GM21529 (cell line): ENCODE measurements around the gene PLSCR3.
"Not testable (repeated sequence)": the region's sequence is repeated elsewhere in the genome, so short reads cannot be mapped to it uniquely, and the experiment has no call there.

ENCODE experiments used
- ATAC-seq: cut with Tn5 transposase; IDR thresholded peaks from one replicate; pipeline ENCODE4 v1.9.1; 2021; ENCODE audit not compliant: unreplicated experiment

Gene PLSCR3

GRCh38 chr17:7382901-7383300 lies 11.4 kb downstream of the PLSCR3 start:
- no peak for ATAC-seq

GRCh38 chr17:7380855-7381683 lies 13.3 kb downstream of the PLSCR3 start, which contains the start of gene TNK1:
Gene TNK1 (plus strand): TSS chr17:7381089. CDS start chr17:7382927, 1,838 bp downstream.
- no peak for ATAC-seq

GRCh38 chr17:7380321-7380720 lies 14.0 kb downstream of the PLSCR3 start:
- no peak for ATAC-seq

- no peak for ATAC-seq
Measured at GRCh38 chr17:7379134-7379533, 15.2 kb downstream of the PLSCR3 start.

GRCh38 chr17:7374353-7374752 lies 20.0 kb downstream of the PLSCR3 start:
- no peak for ATAC-seq

GRCh38 chr17:7370853-7371252 lies 23.5 kb downstream of the PLSCR3 start:
- no peak for ATAC-seq

- no peak for ATAC-seq
Measured at GRCh38 chr17:7369825-7370224, 24.5 kb downstream of the PLSCR3 start.

GRCh38 chr17:7368599-7368994 lies 25.7 kb downstream of the PLSCR3 start:
- ATAC-seq: not testable (repeated sequence)

GRCh38 chr17:7367918-7368598 lies 26.3 kb downstream of the PLSCR3 start:
- no peak for ATAC-seq

GRCh38 chr17:7367083-7367482 lies 27.2 kb downstream of the PLSCR3 start:
- no peak for ATAC-seq

GRCh38 chr17:7365963-7366362 lies 28.4 kb downstream of the PLSCR3 start:
- ATAC-seq: not testable (repeated sequence)

GRCh38 chr17:7363311-7363710 lies 31.0 kb downstream of the PLSCR3 start:
- no peak for ATAC-seq

GRCh38 chr17:7361906-7362305 lies 32.4 kb downstream of the PLSCR3 start:
- ATAC-seq: no peak

- ATAC-seq: no peak
Measured at GRCh38 chr17:7357381-7357780, 36.9 kb downstream of the PLSCR3 start.

GRCh38 chr17:7356756-7357155 lies 37.6 kb downstream of the PLSCR3 start:
- ATAC-seq: no peak

- ATAC-seq: no peak
Measured at GRCh38 chr17:7356072-7356549, 38.2 kb downstream of the PLSCR3 start.

GRCh38 chr17:7355573-7355972 lies 38.8 kb downstream of the PLSCR3 start:
- ATAC-seq: no peak

- ATAC-seq: no peak
Measured at GRCh38 chr17:7355053-7355452, 39.3 kb downstream of the PLSCR3 start, which contains the start of gene TMEM95. Gene TMEM95 (plus strand): TSS chr17:7355156. CDS start chr17:7355205, 49 bp downstream.

- ATAC-seq: no peak
Measured at GRCh38 chr17:7354262-7354843, 40.0 kb downstream of the PLSCR3 start.

- ATAC-seq: no peak
Measured at GRCh38 chr17:7352910-7353635, 41.3 kb downstream of the PLSCR3 start.

- ATAC-seq: no peak
Measured at GRCh38 chr17:7352503-7352889, 41.8 kb downstream of the PLSCR3 start.
